Endothelial cell of umbilical vein (primary cell): ENCODE measurements around the gene PRPF31. TPM values are rescaled to one million over a fixed set of nuclear protein-coding genes. Genes with fewer than 3 reads are reported as not detected.
A peak's percentile ranks its signal among the peaks of the same experiment; 100 is the strongest.

Experiments
- BruUV-seq: library from RNA; stranded (reverse); fragments of 400-500 nt; replicated peaks from 2 replicates; lab custom pipeline; 2021; lab: Mats Ljungman, UMichigan
- CTCF ChIA-PET: fragments of 300-600, 350-600 bp; sonication (Branson Sonifier 250); formaldehyde crosslinking; loops from one replicate; lab custom pipeline; 2021; ENCODE audit warnings: antibody characterized with exemption, inconsistent platforms; lab: Charles Lee
- POLR2A ChIA-PET: fragments of 300-600, 350-600 bp; sonication (Branson Sonifier 250); formaldehyde crosslinking; loops from one replicate; lab custom pipeline; 2021; ENCODE audit warnings: antibody characterized with exemption, inconsistent platforms; lab: Charles Lee
- DNase-seq: peaks from one replicate; pipeline ENCODE4 v3.0.0-alpha.2; 2011; ENCODE audit warnings: low read depth, low spot score
- FAIRE-seq: peaks from 2 replicates; lab custom pipeline; 2011; peaks lifted over from hg19 to GRCh38; lab: Jason Lieb, UNC
- H2AFZ ChIP-seq: 2 replicates; pipeline ENCODE4 v1.6.0; 2012; ENCODE audit warnings: low read depth, low read length, control low read depth, inconsistent platforms
- H3K27ac ChIP-seq: 2 replicates; pipeline ENCODE4 v1.5.1; 2011; ENCODE audit warnings: low read depth, mild to moderate bottlenecking, control low read depth, low read length, moderate library complexity; ENCODE audit not compliant: insufficient read depth
- H3K27me3 ChIP-seq, 2 experiments: 2 replicates each; pipeline versions ENCODE4 v1.6.0 to v1.6.1; 2011; ENCODE audit warnings: low read length in 2 of 2, mixed read lengths in 1 of 2; ENCODE audit not compliant: control insufficient read depth in 2 of 2, insufficient read depth in 2 of 2
- H3K36me3 ChIP-seq, 2 experiments: 2 replicates in 1 of 2; 3 replicates in 1 of 2; pipeline ENCODE4 v1.5.1; 2011; ENCODE audit warnings: low read length in 2 of 2, mild to moderate bottlenecking in 1 of 2, moderate library complexity in 1 of 2; ENCODE audit not compliant: control insufficient read depth in 2 of 2, insufficient read depth in 2 of 2; ENCODE audit errors: extremely low read depth in 1 of 2
- H3K4me1 ChIP-seq: 3 replicates; pipeline ENCODE4 v1.5.1; 2011; ENCODE audit warnings: mild to moderate bottlenecking, low read length; ENCODE audit not compliant: control insufficient read depth, insufficient read depth; ENCODE audit errors: extremely low read depth
- H3K4me2 ChIP-seq: 2 replicates; pipeline ENCODE4 v1.6.1; 2011; ENCODE audit warnings: low read length, control low read depth, mixed read lengths; ENCODE audit not compliant: insufficient read depth
- H3K4me3 ChIP-seq, 3 experiments: fragments of 200-600 bp in 1 of 3; sonication (generic), shearing (Covaris generic) in 1 of 3; replicated peaks in 1 of 3; 2 replicates each; pipeline ENCODE4 v1.5.1; 2011 to 2016; ENCODE audit warnings: control low read depth in 3 of 3, low read length in 3 of 3, mild to moderate bottlenecking in 2 of 3, inconsistent platforms in 1 of 3, low read depth in 1 of 3, moderate library complexity in 1 of 3; ENCODE audit not compliant: insufficient read depth in 1 of 3
- H3K79me2 ChIP-seq: 2 replicates; pipeline ENCODE4 v1.6.0; 2012; ENCODE audit warnings: low read length, inconsistent platforms; ENCODE audit not compliant: control insufficient read depth, insufficient read depth
- H3K9ac ChIP-seq: replicated peaks from 2 replicates; pipeline ENCODE3; 2011; ENCODE audit warnings: low read length, control low read depth; ENCODE audit not compliant: insufficient read depth; ENCODE audit errors: extremely low read depth
- H3K9me1 ChIP-seq: replicated peaks from 3 replicates; pipeline ENCODE4 v1.6.0; 2011; ENCODE audit warnings: mild to moderate bottlenecking, low read length; ENCODE audit not compliant: control insufficient read depth, insufficient read depth; ENCODE audit errors: extremely low read depth
- H3K9me3 ChIP-seq: replicated peaks from 2 replicates; pipeline ENCODE4 v1.5.1; 2012; ENCODE audit warnings: low read length, inconsistent platforms; ENCODE audit not compliant: control insufficient read depth, insufficient read depth
- H4K20me1 ChIP-seq: replicated peaks from 2 replicates; pipeline ENCODE3; 2011; ENCODE audit warnings: mild to moderate bottlenecking, low read length; ENCODE audit not compliant: control insufficient read depth, insufficient read depth; ENCODE audit errors: extremely low read depth
- CTCF ChIP-seq, 2 donors: IDR thresholded peaks; 1 replicate in 1 of 2; 2 replicates in 1 of 2; pipeline ENCODE4 v1.5.1; 2011; ENCODE audit warnings: low read length in 2 of 2, mild to moderate bottlenecking in 2 of 2, moderate library complexity in 2 of 2, control low read depth in 1 of 2, inconsistent platforms in 1 of 2, low read depth in 1 of 2; ENCODE audit not compliant: insufficient read depth in 1 of 2; ENCODE audit errors: extremely low read depth in 1 of 2
- EZH2 ChIP-seq: IDR thresholded peaks from 2 replicates; pipeline ENCODE4 v1.6.1; 2012; ENCODE audit warnings: borderline replicate concordance, low read depth, mild to moderate bottlenecking, moderate library complexity, low read length, inconsistent platforms; ENCODE audit not compliant: severe bottlenecking
- FOS ChIP-seq: IDR thresholded peaks from 2 replicates; pipeline ENCODE4 v1.6.1; 2011; ENCODE audit warnings: mild to moderate bottlenecking, low read length, moderate library complexity, borderline replicate concordance; ENCODE audit not compliant: insufficient read depth
- GATA2 ChIP-seq: IDR thresholded peaks from 2 replicates; pipeline ENCODE4 v1.7.0; 2011; ENCODE audit warnings: low read depth, mild to moderate bottlenecking, moderate library complexity, mixed read lengths, low read length; ENCODE audit not compliant: insufficient read length, insufficient read depth
- JUN ChIP-seq: IDR thresholded peaks from 2 replicates; pipeline ENCODE4 v1.6.1; 2011; ENCODE audit warnings: borderline replicate concordance, low read depth; ENCODE audit not compliant: insufficient read length, insufficient read depth
- MAX ChIP-seq: IDR thresholded peaks from 2 replicates; pipeline ENCODE4 v1.6.1; 2011; ENCODE audit not compliant: insufficient read depth, insufficient read length
- MYC ChIP-seq: IDR thresholded peaks from one replicate; pipeline ENCODE4 v1.6.1; 2011; ENCODE audit warnings: mild to moderate bottlenecking, low read depth, low read length
- POLR2A ChIP-seq: IDR thresholded peaks from 2 replicates; pipeline ENCODE4 v1.6.1; 2012; ENCODE audit warnings: low read depth, mild to moderate bottlenecking, control low read depth, low read length
- POLR2AphosphoS5 ChIP-seq: IDR thresholded peaks from 2 replicates; pipeline ENCODE4 v1.6.1; 2012; ENCODE audit warnings: low read depth, mild to moderate bottlenecking, control low read depth, low read length, moderate library complexity; ENCODE audit not compliant: insufficient read depth
- dilution Hi-C: fragments of 300-500 bp; cut with MboI; formaldehyde crosslinking; loops from one replicate; pipeline ENCODE4 v1.15.0; 2019; ENCODE audit warnings: low sequenced_read_pairs; ENCODE audit not compliant: extremely low pct_ligation_motif_present
- intact Hi-C: fragments of 100-400 bp; cut with micrococcal nuclease; formaldehyde crosslinking; loops from one replicate; pipeline ENCODE4 v1.10.0; 2022
- polyA plus RNA-seq, 4 experiments: library from polyadenylated mRNA; depleted of rRNA in 3 of 4; stranded (reverse) in 3 of 4; unstranded in 1 of 4; fragments of >200 nt; gene quantifications; 2 replicates each; pipeline versions ENCODE4 v1.2.1 to v1.2.3, GENCODE V29; 2011 to 2012; ENCODE audit warnings: missing spikeins in 1 of 4
- total RNA-seq: library from RNA; stranded (reverse); gene quantifications from 2 replicates; pipeline ENCODE4 v1.2.3, GENCODE V29; 2021

Gene PRPF31
- total and polyA plus RNA-seq, 2 donors (not counting 3 experiments of a cell fraction or from before 2014, with no cell fraction given) = 76.2 to 101 TPM

- TF ChIP-seq GATA2 (no peak), MAX (no peak), POLR2AphosphoS5 (no peak), JUN (no peak), MYC (no peak), POLR2A (no peak), CTCF (IDR thresholded peaks at IDR 0.05; ENCODE audit: extremely low read depth in 1 of 2, insufficient read depth in 1 of 2, low read depth in 1 of 2, low read length in 2 of 2) (no peak), EZH2 (no peak), FOS (no peak)
- H3K4me1 ChIP-seq = peaks cover 17% of the 10 kb centered on the region
- H3K27ac ChIP-seq = no peak overlapping the region
- H3K9ac ChIP-seq = peak overlapping the region; percentile 94
- H3K4me3 ChIP-seq = peak overlapping the region; percentile 55 to 98 (median 66)
- ChIA-PET CTCF (interaction anchor here (1.0 kb wide), 1 partner anchor 346 kb away, joined by 3 read pairs; no protein-coding TSS in a partner anchor), POLR2A (interaction anchor here (0.5 to 0.7 kb wide), 2 partner anchors 9 to 50 kb away, joined by 4 to 5 read pairs; no protein-coding TSS in a partner anchor)
- FAIRE-seq (no peak), DNase-seq (no peak)
- no peaks in the 10 kb centered on the region for H3K9me1 ChIP-seq
- no TSS peak for BruUV-seq
- peaks cover 12% of the 10 kb centered on the region in 2 experiments for H3K36me3 ChIP-seq
- no peak overlapping the region for H2AFZ ChIP-seq
- H3K4me2 ChIP-seq = peak overlapping the region; percentile 81
- H4K20me1 ChIP-seq = no peaks in the 10 kb centered on the region
- no peaks in the 10 kb centered on the region for H3K9me3 ChIP-seq
- H3K79me2 ChIP-seq = peaks cover 49% of the 10 kb centered on the region
- H3K27me3 ChIP-seq = no peaks in the 10 kb centered on the region
- intact Hi-C loops = no loop called here
- dilution Hi-C loops = no loop called here
Observed at GRCh38 chr19:54138489-54139256, 23.1 kb downstream of the PRPF31 start.
